Measurements from ENCODE around the gene ZNF740.

Gene ZNF740

GRCh38 chr12:53197011-53197640 lies 16.6 kb downstream of the ZNF740 start:
- H3K9me3 ChIP-seq: no peaks in the 10 kb centered on the region
- H3K4me3 ChIP-seq: peak overlapping the region; percentile 21 to 24
- H3K4me1 ChIP-seq: peaks cover 0 to 12% (median 10%) of the 10 kb centered on the region in 4 donors
- TF ChIP-seq CTCF (IDR thresholded peaks at IDR 0.05): no peak
- intact Hi-C loops (cut with DNase I; ENCODE audit: low total_unique reads): loop anchor here (5.0 kb wide), 2 partner anchors 40 to 130 kb away; no protein-coding TSS in a partner anchor
- H3K36me3 ChIP-seq: peaks cover 0 to 1% (median 0%) of the 10 kb centered on the region in 3 donors
- peak overlapping the region in 1 of 2 donors; percentile 32 for H3K27ac ChIP-seq
- peak in 1 of 2 donors; percentile 70 for DNase-seq
- no peaks in the 10 kb centered on the region for H3K27me3 ChIP-seq

GRCh38 chr12:53198486-53199110 lies 18.1 kb downstream of the ZNF740 start:
- Histone ChIP-seq H3K4me3 (no peak overlapping the region), H3K36me3 (no peaks in the 10 kb centered on the region), H3K27me3 (no peaks in the 10 kb centered on the region), H3K9me3 (no peaks in the 10 kb centered on the region), H3K4me1 (peaks cover 0 to 12% (median 10%) of the 10 kb centered on the region in 4 donors), H3K27ac (no peak overlapping the region)
- no peak for DNase-seq
- intact Hi-C loops (cut with DNase I; ENCODE audit: low total_unique reads): loop anchor here (5.0 kb wide), 2 partner anchors 41 to 131 kb away; no protein-coding TSS in a partner anchor
- TF ChIP-seq CTCF (IDR thresholded peaks at IDR 0.05): no peak

GRCh38 chr12:53199700-53200099 lies 19.2 kb downstream of the ZNF740 start:
- H3K4me3 ChIP-seq: no peak overlapping the region
- peaks cover 0 to 12% (median 10%) of the 10 kb centered on the region in 4 donors for H3K4me1 ChIP-seq
- H3K27me3 ChIP-seq: no peaks in the 10 kb centered on the region
- H3K9me3 ChIP-seq: no peaks in the 10 kb centered on the region
- intact Hi-C loops (cut with DNase I; ENCODE audit: low total_unique reads): loop anchor here (5.0 kb wide), 2 partner anchors 42 to 132 kb away; no protein-coding TSS in a partner anchor
- DNase-seq: no peak
- no peak for TF ChIP-seq CTCF (IDR thresholded peaks at IDR 0.05)
- H3K27ac ChIP-seq: no peak overlapping the region
- H3K36me3 ChIP-seq: no peaks in the 10 kb centered on the region

GRCh38 chr12:53200107-53200457 lies 19.6 kb downstream of the ZNF740 start:
- Histone ChIP-seq H3K27ac (no peak overlapping the region), H3K36me3 (no peaks in the 10 kb centered on the region), H3K4me1 (peaks cover 0 to 12% (median 10%) of the 10 kb centered on the region in 4 donors), H3K9me3 (no peaks in the 10 kb centered on the region), H3K4me3 (no peak overlapping the region), H3K27me3 (no peaks in the 10 kb centered on the region)
- TF ChIP-seq CTCF (IDR thresholded peaks at IDR 0.05): no peak
- DNase-seq: no peak
- intact Hi-C loops (cut with DNase I; ENCODE audit: low total_unique reads): no loop called here

- TF ChIP-seq CTCF (IDR thresholded peaks at IDR 0.05): no peak
- no peak overlapping the region for H3K4me3 ChIP-seq
These were observed 20.1 kb downstream of the ZNF740 start for GRCh38 chr12:53200458-53201176.

More at GRCh38 chr12:53200458-53201176, 20.1 kb downstream of the ZNF740 start:
- DNase-seq: no peak
- Histone ChIP-seq H3K9me3 (no peaks in the 10 kb centered on the region), H3K27ac (peak overlapping the region in 1 of 2 donors; percentile 46), H3K36me3 (no peaks in the 10 kb centered on the region), H3K27me3 (no peaks in the 10 kb centered on the region), H3K4me1 (peaks cover 0 to 12% (median 10%) of the 10 kb centered on the region in 4 donors)
- intact Hi-C loops (cut with DNase I; ENCODE audit: low total_unique reads): no loop called here
